DMS153 (cell line): Measurements from ENCODE around the gene PDP2.
A peak's percentile ranks its signal among the peaks of the same experiment; 100 is the strongest.
"Not testable (repeated sequence)": the region's sequence is repeated elsewhere in the genome, so short reads cannot be mapped to it uniquely, and the experiment has no call there.

ENCODE experiments used
- DNase-seq: peaks from one replicate; lab custom pipeline; 2025; lab: John Stamatoyannopoulos, UW

The PDP2 gene

DNA sequence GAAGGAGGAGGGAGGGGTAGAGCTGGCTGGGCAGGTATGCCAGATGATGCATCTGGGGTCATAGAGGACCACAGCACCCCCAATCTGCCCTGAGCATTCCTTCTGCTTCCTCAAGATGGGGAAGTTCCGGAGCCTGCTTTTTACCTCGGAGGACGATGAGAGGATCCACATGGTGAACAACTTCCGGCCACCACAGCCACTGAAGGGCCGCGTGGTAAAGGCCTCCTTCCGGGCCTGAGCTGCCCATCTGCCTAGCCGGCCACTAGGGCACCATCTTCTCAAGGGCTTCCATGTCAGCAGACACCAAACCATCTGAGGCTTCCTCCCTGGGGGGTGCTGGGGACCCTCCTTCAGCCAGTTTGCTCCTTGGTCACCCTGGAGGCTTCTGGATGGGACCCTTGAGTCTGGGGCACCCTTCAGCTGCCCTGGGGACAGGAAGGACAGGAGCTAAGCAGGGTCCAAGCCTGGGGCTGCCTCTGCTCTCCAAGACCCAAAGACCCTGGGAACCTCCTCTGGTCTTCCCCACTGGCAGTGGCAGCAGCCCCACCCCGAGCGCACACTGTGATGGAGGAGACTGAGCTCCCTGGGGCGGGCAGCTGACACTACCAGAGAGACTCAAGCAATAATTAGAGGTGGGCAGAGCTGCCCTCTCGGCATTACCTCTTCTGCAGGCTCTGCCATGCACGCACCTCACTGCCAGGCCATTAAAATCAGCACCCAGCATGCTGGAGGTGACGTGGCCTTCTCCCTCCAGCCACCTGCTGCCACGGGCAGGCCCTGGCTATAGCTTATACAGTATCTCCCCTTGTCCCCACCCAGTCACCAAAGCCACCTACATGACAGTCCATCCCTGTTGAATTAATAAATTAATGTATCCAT lies 26.8 kb upstream of the PDP2 start:
- no peak for DNase-seq

DNA sequence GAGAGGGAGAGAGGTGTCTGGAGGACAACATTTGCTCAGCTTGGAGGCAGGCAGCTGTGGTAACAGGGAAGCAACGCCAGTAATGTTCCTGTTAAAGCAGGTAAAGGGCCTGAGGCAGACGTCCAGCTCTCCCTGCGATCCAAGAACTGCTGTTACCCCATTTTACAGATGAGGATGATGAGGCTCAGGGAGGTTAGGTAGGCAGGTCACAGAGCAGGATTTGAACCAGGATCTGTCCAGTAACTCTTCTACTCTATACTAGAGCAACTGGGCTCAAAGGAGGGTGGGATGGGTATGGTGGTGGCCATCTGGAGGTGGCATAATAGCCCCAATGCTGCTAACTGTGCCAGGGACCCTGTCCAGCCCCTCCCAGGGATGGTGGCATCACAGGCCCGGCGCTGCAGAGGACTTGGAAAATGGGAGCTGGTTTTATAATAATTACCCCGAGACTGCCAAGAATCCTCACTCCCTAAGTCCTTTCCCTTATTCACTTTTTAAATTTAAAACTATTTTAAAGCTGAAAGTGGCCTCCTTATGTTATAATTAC lies 24.1 kb upstream of the PDP2 start:
- DNase-seq: no peak

DNA sequence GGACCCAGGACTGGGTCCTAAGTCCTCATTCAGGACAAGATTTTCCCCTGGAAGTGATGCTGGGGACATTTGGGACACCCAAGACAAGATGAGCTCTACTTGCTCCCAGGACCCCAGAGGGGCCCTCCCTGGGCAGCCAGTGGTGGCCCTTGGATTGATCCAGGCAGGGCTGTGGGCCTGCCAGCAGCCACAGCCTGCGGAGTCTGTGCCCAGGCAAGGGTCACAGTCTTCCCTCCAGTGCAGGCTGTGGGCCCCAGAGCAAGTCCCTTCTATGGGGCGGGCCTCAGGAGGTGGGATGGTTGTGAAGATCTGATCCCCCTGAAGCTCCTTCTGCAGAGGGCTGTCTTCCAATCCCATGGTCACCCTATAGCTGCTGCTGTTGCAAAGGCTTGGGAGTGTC lies 23.5 kb upstream of the PDP2 start:
- no peak for DNase-seq

DNA sequence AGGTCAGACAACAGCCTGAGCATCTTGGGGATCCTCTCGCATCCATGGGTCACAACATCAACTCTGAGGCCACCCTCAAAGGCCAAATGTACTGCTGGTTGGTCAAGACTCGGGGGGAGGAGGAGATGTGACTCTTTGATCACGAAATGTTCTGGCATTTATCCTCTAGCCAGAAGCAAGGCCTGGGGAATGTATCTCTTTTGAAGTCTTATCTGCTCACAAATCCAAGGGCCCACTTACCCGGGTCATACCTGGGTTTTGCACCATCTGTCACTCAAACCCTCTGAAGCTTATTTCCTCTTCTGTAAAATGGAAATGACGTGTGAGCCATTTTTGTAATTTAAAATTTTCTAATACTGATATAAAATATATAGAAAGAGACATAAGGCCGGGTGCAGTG lies 22.9 kb upstream of the PDP2 start:
- no peak for DNase-seq

DNA sequence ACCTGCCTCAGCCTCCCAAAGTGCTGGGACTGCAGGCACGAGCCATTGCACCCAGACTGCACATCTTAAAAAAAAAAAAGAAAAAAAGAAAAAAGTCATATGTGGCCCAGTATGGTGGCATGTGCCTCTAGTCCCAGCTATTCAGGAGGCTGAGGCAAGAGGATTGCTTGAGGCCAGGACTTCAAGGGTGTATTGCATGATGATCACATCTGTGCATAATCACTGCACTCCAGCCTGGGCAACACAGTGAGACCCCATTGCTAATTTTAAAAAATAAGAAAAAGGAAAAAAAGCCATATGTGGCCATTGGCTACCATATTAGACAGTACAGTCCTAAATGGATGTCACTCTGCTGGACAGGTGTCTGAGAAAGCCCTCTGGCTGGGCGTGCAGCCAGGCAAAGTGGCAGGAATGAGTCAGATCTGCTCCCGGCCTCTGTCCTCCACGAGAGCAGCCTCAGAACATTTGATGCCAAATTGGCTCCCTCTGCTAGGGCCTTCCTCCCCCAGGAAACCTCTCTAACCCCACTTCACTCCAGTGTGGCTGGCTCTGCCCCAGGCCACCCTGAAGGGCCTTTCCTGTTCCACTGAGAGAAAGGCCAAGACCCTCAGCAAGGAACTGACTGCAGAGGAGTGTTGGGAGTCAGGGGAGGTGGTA lies 21.4 kb upstream of the PDP2 start:
- no peak for DNase-seq

DNA sequence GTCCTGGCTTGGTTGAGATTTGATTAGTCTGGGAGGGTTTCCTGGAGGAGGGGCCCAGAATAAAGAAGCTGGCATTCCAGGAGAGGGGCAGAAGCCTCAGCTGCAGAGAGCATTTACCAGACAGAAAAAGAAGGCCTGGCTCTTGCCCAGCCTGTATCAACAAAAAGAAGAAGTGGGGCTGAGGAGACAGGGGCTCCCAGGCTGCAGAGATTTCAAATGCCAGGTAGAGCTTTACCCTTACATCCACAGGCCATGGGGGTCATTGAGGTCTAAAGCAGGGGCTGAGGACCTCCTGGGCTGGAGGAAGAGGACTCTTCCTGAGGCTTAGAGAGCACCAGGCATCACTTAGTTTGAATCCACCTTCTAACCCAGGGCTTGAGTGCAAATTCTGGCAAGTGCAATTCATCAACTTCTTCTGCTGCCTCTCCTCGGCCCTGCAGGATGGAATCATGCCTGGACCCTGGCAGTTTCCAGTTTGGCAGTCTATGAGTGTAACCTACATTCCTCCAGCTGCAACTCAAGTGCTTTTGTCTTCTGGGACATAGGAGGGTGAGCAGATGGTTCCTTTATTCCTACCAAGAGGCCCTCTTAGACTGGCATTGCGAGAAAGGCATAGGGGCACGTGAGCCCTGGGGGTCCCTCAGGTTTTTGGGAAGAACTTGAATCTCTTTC lies 20.8 kb upstream of the PDP2 start:
- no peak for DNase-seq

DNA sequence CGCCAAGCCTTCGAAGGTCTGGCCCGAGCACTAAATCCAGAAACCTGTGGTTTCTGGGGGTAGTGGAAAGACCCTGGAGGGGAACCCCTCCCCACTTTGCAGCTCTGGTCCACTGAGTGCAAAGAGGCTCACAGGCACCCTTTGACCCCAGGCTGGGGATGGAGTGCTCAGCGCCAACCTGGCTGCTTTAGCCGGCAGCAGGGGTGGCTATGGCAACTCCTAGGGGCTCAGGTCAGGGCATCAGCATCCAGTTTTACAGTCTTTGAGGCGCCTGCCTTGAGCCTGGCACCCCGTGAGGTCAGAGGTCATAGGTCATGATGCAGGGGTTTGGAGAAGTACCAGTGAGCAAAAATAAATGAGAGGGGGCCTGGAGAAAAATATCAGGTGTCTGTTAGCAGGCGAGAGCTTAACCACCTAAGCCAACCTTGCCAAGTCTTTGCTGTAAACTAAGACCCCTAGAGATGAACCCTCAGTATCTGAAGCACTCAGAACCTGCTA lies 18.2 kb upstream of the PDP2 start:
- DNase-seq: no peak

DNA sequence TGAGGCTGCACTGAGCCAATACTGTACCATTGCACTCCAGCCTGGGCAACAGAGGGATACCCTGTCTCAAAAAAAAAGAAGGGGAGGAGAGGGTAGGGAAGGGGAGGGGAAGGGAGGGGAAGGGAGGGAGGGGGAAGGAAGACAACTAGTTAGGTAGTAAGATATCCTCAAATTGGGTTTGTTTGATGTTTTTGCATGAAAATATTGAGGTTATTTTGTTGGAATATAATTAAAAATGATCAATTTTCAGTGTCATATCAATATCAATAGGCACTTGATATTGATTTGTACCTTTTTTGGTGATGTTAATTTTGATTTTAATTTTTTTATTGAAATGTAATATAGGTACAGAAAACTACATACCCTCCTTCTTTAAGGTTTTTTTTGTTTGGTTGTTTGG lies 16.6 kb upstream of the PDP2 start:
- DNase-seq: no peak

DNA sequence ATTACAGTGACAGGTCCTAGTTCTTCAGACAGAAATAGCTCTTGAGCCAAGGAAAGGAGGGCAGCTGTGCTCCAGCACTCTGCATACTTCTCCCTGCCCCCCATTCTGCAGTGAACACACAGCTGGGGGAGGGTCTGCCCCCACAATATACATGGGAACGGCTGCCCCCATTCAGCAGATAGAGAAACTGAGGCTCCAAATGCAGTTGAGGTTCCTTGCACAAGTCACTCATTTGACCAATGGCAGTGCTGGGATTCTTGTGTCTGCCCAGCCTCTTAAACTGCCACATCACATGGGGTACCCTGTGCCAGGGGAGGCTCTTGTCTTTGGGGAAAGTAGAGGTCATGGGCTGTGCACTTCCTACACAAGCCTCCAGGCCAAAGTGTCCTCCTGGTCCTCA lies 10.9 kb upstream of the PDP2 start:
- no peak for DNase-seq

DNA sequence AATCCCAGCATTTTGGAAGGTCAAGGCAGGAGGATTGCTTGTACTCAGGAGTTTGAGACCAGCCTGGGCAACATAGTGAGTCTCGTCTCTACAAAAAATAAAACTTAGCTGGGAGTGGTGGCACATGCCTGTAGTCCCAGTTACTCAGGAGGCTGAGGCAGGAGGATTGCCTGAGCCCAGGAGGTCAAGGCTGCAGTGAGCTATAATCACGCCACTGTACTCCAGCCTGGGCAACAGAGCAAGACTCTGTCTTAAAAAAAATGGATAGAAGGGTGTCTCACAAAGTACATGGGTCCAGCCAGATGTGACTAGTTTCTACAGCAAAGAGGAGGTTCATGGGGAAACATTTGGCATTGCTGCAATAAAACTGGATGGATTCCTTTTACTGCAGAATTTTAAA lies 9.0 kb upstream of the PDP2 start:
- DNase-seq: not testable (repeated sequence)

DNA sequence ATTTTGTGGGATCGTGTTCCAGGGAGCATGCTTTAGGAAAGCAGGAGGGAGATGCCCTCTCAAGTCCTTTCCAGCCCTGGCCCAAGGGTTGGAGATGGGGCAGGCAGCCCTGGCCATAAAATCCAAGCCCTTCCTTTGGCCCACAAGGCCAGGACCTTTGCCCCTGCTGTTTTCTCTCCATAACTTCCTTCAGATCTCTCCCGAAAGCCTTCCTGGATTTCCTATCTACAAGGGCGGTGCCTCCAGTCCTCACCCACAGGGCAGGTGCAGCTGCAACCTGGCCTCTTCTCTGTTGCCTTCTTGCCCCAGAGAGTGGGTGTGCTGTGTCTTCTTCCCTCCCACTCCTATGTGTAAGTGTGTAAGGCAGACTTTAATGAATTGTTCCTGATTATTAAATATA lies 8.5 kb upstream of the PDP2 start:
- no peak for DNase-seq

DNA sequence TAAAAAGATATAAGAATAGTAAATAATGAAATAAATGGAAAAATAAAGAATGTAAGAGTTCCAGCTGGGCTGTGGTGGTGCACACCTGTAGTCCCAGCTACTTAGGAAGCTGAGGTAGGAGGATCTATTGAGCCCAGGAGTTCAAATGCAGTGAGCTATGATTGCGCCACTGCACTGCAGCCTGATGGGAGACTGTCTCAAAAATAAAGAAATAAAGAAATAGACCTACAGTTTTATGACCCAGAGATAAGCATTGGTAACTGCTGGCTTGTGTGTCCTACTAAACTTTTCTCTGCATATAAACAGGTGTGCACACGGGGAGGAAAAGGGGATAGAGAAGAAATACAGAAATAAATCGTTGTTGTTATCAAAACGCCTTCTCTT lies 7.8 kb upstream of the PDP2 start:
- DNase-seq: no peak

DNA sequence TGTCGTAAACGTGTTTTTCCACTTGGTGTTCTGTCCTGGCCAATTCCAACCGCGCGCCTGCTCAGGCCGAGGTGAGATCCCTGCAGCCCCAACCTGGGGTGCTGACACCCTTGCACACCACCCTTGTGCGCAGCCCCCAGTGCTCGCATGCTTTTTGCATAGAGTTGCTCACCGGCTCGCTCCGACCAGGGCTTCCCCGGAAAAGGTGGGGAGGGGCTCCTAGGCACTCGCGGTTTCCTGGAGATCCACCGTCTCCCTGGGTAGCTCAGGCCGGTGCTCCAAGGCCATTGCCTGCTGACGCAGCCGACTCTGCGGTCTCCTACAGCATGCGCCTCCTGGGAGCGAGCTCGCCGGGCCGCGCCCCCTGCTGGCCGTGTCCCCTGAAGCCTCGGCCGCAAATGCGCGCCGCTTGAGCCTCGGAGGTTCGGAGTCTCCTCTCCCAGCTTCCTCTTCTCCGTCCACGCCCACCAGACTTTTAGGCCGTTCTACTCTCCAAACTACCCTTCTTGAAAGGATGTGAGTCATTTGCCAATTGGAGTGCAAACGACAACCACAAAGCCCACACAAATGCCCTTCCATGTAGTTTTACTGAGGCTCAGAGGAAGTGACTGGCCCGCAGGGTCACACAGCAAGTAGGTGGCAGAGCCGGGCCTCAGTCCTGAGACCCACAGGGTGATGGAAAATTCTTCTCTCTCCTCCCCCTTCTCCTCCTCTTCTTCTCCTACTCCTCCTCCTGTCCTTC lies 7.2 kb upstream of the PDP2 start:
- peak; percentile 74 for DNase-seq

DNA sequence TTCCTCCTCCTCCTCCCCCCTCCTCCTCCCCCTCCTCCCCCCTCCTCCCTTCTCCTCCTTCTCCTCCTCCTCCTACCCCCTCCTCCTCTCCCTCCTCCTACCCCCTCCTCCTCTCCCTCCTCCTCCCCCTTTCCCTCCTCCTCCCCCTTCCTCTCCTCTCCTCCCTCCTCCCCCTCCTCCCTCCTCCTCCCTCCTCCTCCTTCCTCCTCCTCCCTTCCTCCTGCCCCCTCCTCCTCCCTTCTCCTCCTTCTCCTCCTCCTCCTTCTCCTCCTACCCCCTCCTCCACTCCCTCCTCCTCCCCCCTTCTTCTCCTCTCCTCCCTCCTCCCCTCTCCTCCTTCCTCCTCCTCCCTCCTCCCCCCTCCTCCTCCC lies 6.6 kb upstream of the PDP2 start:
- no peak for DNase-seq

DNA sequence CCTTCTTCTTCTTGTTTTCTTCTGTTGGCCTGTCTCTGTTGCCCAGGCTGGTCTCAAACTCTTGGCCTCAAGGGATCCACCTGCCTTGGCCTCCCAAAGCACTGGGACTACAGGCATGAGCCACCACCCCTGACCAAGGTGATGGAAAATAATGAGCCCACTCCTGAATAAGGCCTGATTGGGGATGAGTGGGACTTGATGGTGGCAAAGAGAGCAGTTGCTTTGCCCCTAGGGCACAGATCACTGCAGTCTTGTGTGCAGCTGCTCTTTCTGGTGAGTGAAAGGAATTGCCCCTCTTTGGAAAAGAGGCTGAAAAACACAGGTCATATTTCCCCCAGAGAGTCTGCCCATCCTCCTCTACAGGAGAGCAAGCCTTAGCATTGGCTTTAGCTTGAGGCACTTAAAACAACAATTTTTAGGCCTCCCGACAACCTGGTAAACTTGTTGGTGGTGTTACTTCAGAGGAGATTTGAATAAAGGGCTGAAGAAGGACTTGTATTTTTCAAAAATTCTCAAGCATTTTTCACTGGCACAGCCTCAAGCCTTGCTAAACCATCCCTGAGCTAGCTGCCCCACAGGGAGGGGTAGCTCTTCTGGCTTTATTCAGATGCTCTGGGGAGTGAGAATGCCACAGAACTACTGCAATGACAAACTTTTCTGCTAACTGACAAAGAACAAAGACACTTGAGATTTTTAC lies 6.1 kb upstream of the PDP2 start:
- DNase-seq: no peak

DNA sequence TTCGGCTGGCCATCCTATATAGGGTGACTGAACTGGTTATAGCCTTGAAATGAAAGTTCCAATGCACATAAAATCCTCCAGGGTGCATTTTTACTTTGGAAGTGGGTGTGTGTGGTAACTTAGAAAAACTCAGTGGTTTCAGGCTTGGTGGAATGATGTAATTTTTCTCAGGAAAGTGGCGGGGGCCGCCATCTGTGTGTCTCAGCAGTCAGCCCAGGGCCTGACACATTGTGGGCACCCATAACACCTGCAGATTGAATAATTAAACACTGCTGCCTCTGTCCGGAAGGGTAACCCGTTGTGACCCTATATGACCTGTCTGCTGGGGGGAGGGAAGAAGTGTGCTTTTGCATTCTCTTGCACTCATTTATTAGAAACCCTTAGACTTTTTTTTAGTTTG lies 2.2 kb upstream of the PDP2 start:
- DNase-seq: no peak

DNA sequence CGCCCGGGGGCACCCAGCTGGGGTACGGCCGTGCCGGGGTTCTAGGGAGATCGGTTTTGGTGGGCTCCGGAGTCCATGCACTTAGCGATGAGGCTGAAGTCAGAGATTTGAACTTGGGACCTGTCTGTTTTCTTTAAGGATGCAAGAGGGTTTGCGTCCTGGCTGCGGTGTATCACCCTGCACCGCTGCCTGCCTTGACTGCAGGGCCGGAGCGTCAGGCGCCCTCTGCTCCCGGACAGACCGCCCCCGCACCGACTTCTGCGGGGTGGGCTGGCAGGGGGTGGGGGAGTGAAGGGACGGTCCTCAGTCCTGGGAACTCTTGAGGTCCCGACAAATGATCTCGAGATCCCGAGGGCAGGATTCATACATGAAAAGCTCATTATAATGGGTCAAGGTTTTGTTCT lies 701 bp downstream of the PDP2 start:
- DNase-seq: no peak

DNA sequence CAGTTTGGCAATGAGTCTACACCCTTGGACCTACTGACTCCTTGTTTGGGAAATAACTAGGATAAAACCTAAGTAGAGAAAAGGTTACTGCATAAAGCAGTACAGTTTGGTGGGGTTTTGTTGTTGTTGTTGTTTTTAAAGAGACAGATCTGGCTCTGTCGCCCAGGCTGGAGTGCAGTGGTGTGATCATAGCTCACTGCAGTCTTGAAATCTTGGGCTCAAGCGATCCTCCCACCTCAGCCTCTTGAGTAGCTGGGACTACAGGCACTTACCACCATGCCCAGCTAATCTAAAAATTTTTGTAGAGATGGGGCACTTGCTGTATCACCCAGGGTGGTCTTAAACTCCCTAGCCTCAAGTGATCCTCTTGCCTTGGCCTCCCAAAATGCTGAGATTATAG lies 1.2 kb downstream of the PDP2 start:
- DNase-seq: no peak

DNA sequence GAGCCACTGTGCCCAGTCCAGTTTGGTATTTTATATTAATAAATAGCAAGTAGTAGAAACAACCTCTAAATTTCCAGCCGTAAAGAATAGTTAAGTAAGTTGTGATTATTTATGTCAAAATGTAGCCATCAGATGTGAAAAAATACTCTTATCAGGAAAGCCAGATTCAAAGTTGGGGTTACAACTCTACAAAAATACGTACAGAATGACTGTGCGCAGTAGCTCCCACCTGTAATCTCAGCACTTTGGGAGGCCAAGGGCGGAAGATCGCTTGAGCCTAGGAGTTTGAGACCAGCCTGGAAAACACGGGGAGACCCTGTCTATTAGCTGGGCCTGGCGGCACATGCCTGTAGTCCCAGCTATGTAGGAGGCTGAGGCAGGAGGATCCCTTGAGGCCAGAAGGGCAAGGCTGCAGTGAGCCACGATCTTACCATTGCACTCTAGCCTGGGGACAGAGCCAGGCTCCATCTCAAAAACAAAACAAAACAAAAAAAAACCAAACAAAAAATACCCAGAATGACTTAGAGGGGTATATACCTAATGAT lies 1.7 kb downstream of the PDP2 start:
- no peak for DNase-seq

DNA sequence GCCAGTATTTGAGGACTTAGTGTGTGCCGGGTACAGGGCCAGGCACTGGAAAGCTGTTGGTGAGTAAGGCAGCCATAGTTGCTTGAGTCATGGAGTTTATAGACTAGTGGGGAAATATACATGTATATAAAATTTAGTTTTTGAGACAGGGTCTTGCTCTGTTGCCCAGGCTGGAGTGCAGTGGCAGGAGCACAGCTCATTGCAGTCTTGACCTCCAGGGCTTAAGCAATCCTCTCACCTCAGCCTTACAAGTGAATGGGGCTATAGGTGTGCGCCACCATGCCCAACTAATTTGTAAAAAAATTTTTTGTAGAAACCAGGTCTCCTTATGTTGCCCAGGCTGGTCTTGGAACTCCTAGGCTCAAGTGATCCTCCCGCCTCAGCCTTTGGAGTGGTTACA lies 2.4 kb downstream of the PDP2 start:
- no peak for DNase-seq

DNA sequence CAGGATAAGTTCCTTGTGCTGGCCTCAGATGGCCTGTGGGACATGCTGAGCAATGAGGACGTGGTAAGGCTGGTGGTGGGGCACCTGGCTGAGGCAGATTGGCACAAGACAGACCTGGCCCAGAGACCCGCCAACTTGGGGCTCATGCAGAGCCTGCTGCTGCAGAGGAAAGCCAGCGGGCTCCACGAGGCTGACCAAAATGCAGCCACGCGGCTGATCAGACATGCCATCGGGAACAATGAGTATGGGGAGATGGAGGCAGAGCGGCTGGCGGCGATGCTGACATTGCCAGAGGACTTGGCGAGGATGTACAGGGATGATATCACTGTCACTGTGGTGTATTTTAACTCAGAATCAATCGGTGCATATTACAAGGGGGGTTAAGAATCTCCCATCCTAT lies 5.2 kb downstream of the PDP2 start:
- DNase-seq: no peak
